ENCODE results near the gene GNAS.

DNA sequence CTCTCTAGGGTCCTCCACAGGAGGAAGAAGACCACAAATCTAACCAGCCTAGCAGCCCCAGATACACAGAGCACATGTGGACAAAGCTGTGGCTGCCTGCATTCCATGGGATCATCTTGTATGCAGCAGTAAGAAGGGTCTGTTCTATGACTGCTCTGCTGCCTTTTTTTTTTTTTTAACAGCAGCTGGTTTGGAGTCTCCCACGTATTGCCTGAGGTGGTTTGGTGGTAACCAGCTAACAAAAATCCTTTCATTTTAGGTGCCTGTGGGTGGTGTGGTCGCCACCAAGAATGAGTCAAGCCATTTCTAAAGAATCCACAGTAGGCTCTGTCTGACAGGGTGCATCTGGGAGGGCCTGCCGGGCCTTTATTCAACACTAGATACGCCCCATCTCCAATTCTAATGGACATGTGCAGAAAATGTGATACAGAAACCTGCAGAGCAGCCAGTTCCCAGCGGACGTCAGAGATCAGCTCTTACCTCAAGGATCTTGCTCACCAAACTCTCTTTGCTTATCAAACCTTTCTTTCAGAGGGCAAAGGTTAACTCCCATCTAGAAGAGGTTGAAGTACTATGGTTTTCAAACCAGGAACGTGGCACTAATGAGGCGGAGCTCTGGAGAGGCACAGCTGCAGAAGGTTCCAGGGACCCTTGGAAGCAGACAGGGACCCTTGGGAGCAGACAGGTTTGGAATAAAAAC lies 33.8 kb upstream of the GNAS start:
- TF ChIP-seq CTCF (IDR thresholded peaks at IDR 0.05) (no peak), POLR2A (IDR thresholded peaks at IDR 0.05) (no peak), POLR2AphosphoS5 (IDR thresholded peaks at IDR 0.05; ENCODE audit: insufficient read depth in 1 of 2, low read depth in 1 of 2) (no peak)

Data from vagina (tissue), 2 donors.